GM23338 (cell line): Measurements from ENCODE around the gene TEX51. TPM values are rescaled to one million over a fixed set of nuclear protein-coding genes. Genes with fewer than 3 reads are reported as not detected.

Experiments
- ATAC-seq: fragments of 200-7000 bp; cut with Tn5 transposase; 3 replicates; pipeline ENCODE4 v1.9.1; 2020
- DNase-seq: peaks from one replicate; pipeline ENCODE4 v3.0.0-alpha.2; 2015; ENCODE audit warnings: low spot score
- H2AFZ ChIP-seq: fragments of 200-600 bp; sonication (generic); 2 replicates; pipeline ENCODE4 v1.8.0; 2016; ENCODE audit warnings: antibody characterized with exemption, mild to moderate bottlenecking, moderate library complexity
- H3F3A ChIP-seq: fragments of 200-600 bp; sonication (generic); replicated peaks from 2 replicates; pipeline ENCODE4 v1.8.0; 2017; ENCODE audit warnings: antibody characterized with exemption, mixed run types, low read depth
- H3K27ac ChIP-seq: fragments of 200-600 bp; sonication (generic); 2 replicates; pipeline ENCODE4 v1.6.1; 2016; ENCODE audit warnings: low read depth
- H3K27me3 ChIP-seq: fragments of 200-600 bp; sonication (generic); 2 replicates; pipeline ENCODE4 v1.8.0; 2016; ENCODE audit warnings: mild to moderate bottlenecking, mixed run types, moderate library complexity; ENCODE audit not compliant: insufficient read depth
- H3K36me3 ChIP-seq: fragments of 200-600 bp; sonication (generic); 2 replicates; pipeline ENCODE4 v1.8.0; 2016; ENCODE audit warnings: mild to moderate bottlenecking; ENCODE audit not compliant: insufficient read depth
- H3K4me1 ChIP-seq: fragments of 200-600 bp; sonication (generic); 2 replicates; pipeline ENCODE4 v1.8.0; 2016; ENCODE audit warnings: mild to moderate bottlenecking, moderate library complexity; ENCODE audit not compliant: insufficient read depth
- H3K4me2 ChIP-seq: fragments of 200-600 bp; sonication (generic); 2 replicates; pipeline ENCODE4 v1.7.1; 2017; ENCODE audit warnings: mixed run types
- H3K4me3 ChIP-seq: fragments of 200-600 bp; sonication (generic); 2 replicates; pipeline ENCODE4 v1.6.1; 2016; ENCODE audit warnings: mixed run types
- H3K79me2 ChIP-seq: fragments of 200-600 bp; sonication (generic); replicated peaks from 2 replicates; pipeline ENCODE4 v1.8.0; 2017; ENCODE audit warnings: mild to moderate bottlenecking; ENCODE audit not compliant: insufficient read depth
- H3K9me2 ChIP-seq: fragments of 200-600 bp; sonication (generic); 2 replicates; pipeline ENCODE4 v1.8.0; 2017; ENCODE audit not compliant: insufficient read depth
- H4K20me1 ChIP-seq: fragments of 200-600 bp; sonication (generic); replicated peaks from 2 replicates; pipeline ENCODE4 v1.8.0; 2017; ENCODE audit warnings: mild to moderate bottlenecking; ENCODE audit not compliant: insufficient read depth
- H3K27ac Mint-ChIP-seq: 2 replicates; pipeline ENCODE4 v1.8.0; 2020; ENCODE audit warnings: inconsistent platforms, mild to moderate bottlenecking, moderate library complexity, mixed read lengths
- H3K27me3 Mint-ChIP-seq: 3 replicates; pipeline ENCODE4 v1.8.0; 2022; ENCODE audit warnings: low read depth, mild to moderate bottlenecking, moderate library complexity, mixed read lengths, inconsistent platforms; ENCODE audit not compliant: insufficient read depth, poor library complexity
- H3K36me3 Mint-ChIP-seq: 3 replicates; pipeline ENCODE4 v1.8.0; 2021; ENCODE audit warnings: low read depth, mild to moderate bottlenecking, inconsistent platforms, moderate library complexity, mixed read lengths
- H3K4me1 Mint-ChIP-seq: 3 replicates; pipeline ENCODE4 v1.8.0; 2020; ENCODE audit warnings: mild to moderate bottlenecking, inconsistent platforms, mixed read lengths
- H3K4me3 Mint-ChIP-seq: 3 replicates; pipeline ENCODE4 v1.8.0; 2021; ENCODE audit warnings: moderate library complexity, mild to moderate bottlenecking, inconsistent platforms, mixed read lengths
- H3K9me3 Mint-ChIP-seq: 3 replicates; pipeline ENCODE4 v1.8.0; 2020; ENCODE audit warnings: moderate library complexity, mild to moderate bottlenecking, inconsistent platforms, mixed read lengths
- CTCF ChIP-seq, 2 experiments: fragments of 200-600 bp in 1 of 2; sonication (generic) in 1 of 2; conservative IDR thresholded peaks; 2 replicates each; pipeline versions ENCODE4 v1.5.1 to v1.6.1; 2016 to 2017; ENCODE audit warnings: antibody characterized with exemption in 2 of 2, low read depth in 2 of 2, mild to moderate bottlenecking in 2 of 2, moderate library complexity in 1 of 2
- ETS1 ChIP-seq: IDR thresholded peaks from 2 replicates; pipeline ENCODE4 v1.6.1; 2016; ENCODE audit warnings: antibody characterized with exemption
- EZH2 ChIP-seq: fragments of 200-600 bp; sonication (generic); IDR thresholded peaks from one replicate; pipeline ENCODE4 v1.8.0; 2017; ENCODE audit warnings: antibody characterized with exemption, mild to moderate bottlenecking, low read depth; ENCODE audit not compliant: unreplicated experiment
- EZH2phosphoT487 ChIP-seq: fragments of 200-600 bp; sonication (generic); IDR thresholded peaks from one replicate; pipeline ENCODE4 v1.8.1; 2018; ENCODE audit warnings: antibody characterized with exemption; ENCODE audit not compliant: unreplicated experiment
- JUNB ChIP-seq: IDR thresholded peaks from one replicate; pipeline ENCODE4 v1.6.1; 2016; ENCODE audit warnings: antibody characterized with exemption; ENCODE audit not compliant: unreplicated experiment
- NANOG ChIP-seq: IDR thresholded peaks from 2 replicates; pipeline ENCODE4 v1.6.1; 2016; ENCODE audit warnings: antibody characterized with exemption, borderline replicate concordance
- POLR2AphosphoS5 ChIP-seq: IDR thresholded peaks from 2 replicates; pipeline ENCODE4 v1.6.1; 2016; ENCODE audit warnings: antibody characterized with exemption, low read depth
- REST ChIP-seq: IDR thresholded peaks from one replicate; pipeline ENCODE4 v1.6.1; 2018; ENCODE audit warnings: antibody characterized with exemption; ENCODE audit not compliant: unreplicated experiment
- STAT1 ChIP-seq: IDR thresholded peaks from one replicate; pipeline ENCODE4 v1.6.1; 2016; ENCODE audit warnings: antibody characterized with exemption; ENCODE audit not compliant: unreplicated experiment
- polyA plus RNA-seq: library from polyadenylated mRNA; unstranded; fragments of >200 nt; fragmentation: Nextera tagmentation; extraction: Ambion mirVana; gene quantifications from 2 replicates; pipeline ENCODE4 v1.2.1, GENCODE V29; 2016
- total RNA-seq: library from RNA; depleted of rRNA; stranded (reverse); fragments of >200 nt; shearing (Covaris generic); gene quantifications from 2 replicates; pipeline ENCODE4 v1.2.3, GENCODE V29; 2014

The TEX51 gene
- total and polyA plus RNA-seq, 2 experiments from 2014 or later, result not detected

GRCh38 chr2:126905991-126906390 lies 7.3 kb downstream of the TEX51 start:
- H3K9me3 Mint-ChIP-seq, result peaks cover 26% of the 10 kb centered on the region
- Histone ChIP-seq H3K79me2 (no peaks in the 10 kb centered on the region), H3F3A (no peaks in the 10 kb centered on the region), H3K36me3 (no peaks in the 10 kb centered on the region), H3K4me3 (no peak overlapping the region), H3K27ac (no peak overlapping the region), H3K27me3 (no peaks in the 10 kb centered on the region), H2AFZ (no peak overlapping the region), H3K9me2 (no peaks in the 10 kb centered on the region; the same call in 1 of the 2 replicates), H3K4me2 (no peak overlapping the region), H3K4me1 (no peaks in the 10 kb centered on the region), H4K20me1 (no peaks in the 10 kb centered on the region)
- peaks cover 12% of the 10 kb centered on the region for H3K27me3 Mint-ChIP-seq
- no peak for DNase-seq
- TF ChIP-seq EZH2 (no peak), POLR2AphosphoS5 (no peak)
- no peak overlapping the region for H3K4me3 Mint-ChIP-seq
- peaks cover 7% of the 10 kb centered on the region; the same call in 2 of the 3 replicates for H3K36me3 Mint-ChIP-seq
- no peak for ATAC-seq
- H3K27ac Mint-ChIP-seq, result no peak overlapping the region
- 0 out of 3 replicates have a peak, but pooled peaks cover 3% of the 10 kb centered on the region for H3K4me1 Mint-ChIP-seq

GRCh38 chr2:126906781-126907180 lies 8.1 kb downstream of the TEX51 start:
- Mint-ChIP-seq H3K27ac (no peak overlapping the region), H3K27me3 (peaks cover 12% of the 10 kb centered on the region), H3K9me3 (peaks cover 26% of the 10 kb centered on the region), H3K4me1 (0 out of 3 replicates have a peak, but pooled peaks cover 3% of the 10 kb centered on the region), H3K4me3 (no peak overlapping the region), H3K36me3 (peaks cover 7% of the 10 kb centered on the region; the same call in 2 of the 3 replicates)
- Histone ChIP-seq H2AFZ (no peak overlapping the region), H3K4me3 (no peak overlapping the region), H3K27me3 (no peaks in the 10 kb centered on the region), H4K20me1 (no peaks in the 10 kb centered on the region), H3K4me1 (no peaks in the 10 kb centered on the region), H3K36me3 (no peaks in the 10 kb centered on the region), H3F3A (no peaks in the 10 kb centered on the region), H3K9me2 (no peaks in the 10 kb centered on the region; the same call in 1 of the 2 replicates), H3K79me2 (no peaks in the 10 kb centered on the region), H3K4me2 (no peak overlapping the region), H3K27ac (no peak overlapping the region)
- TF ChIP-seq JUNB (no peak), POLR2AphosphoS5 (no peak), NANOG (no peak), ETS1 (no peak)
- ATAC-seq (no peak), DNase-seq (no peak)

- H3K27me3 ChIP-seq, result no peaks in the 10 kb centered on the region
- no peak overlapping the region for H3K27ac ChIP-seq
- Mint-ChIP-seq H3K36me3 (peaks cover 7% of the 10 kb centered on the region; the same call in 2 of the 3 replicates), H3K27ac (no peak overlapping the region), H3K9me3 (peaks cover 23% of the 10 kb centered on the region), H3K4me1 (0 out of 3 replicates have a peak, but pooled peaks cover 3% of the 10 kb centered on the region), H3K4me3 (no peak overlapping the region), H3K27me3 (peaks cover 13% of the 10 kb centered on the region)
- no peak overlapping the region for H3K4me2 ChIP-seq
- no peaks in the 10 kb centered on the region for H3K4me1 ChIP-seq
- no peaks in the 10 kb centered on the region for H4K20me1 ChIP-seq
- no peak overlapping the region for H3K4me3 ChIP-seq
- DNase-seq, result no peak
- no peaks in the 10 kb centered on the region for H3K79me2 ChIP-seq
- no peaks in the 10 kb centered on the region; the same call in 1 of the 2 replicates for H3K9me2 ChIP-seq
- no peak for ATAC-seq
- H3K36me3 ChIP-seq, result no peaks in the 10 kb centered on the region
- H2AFZ ChIP-seq, result no peak overlapping the region; the same call in 1 of the 2 replicates
- H3F3A ChIP-seq, result no peaks in the 10 kb centered on the region
- TF ChIP-seq CTCF (conservative IDR thresholded peaks at IDR 0.05; ENCODE audit: low read depth in 2 of 2) (no peak), REST (no peak), EZH2phosphoT487 (no peak), STAT1 (no peak)
Observed at GRCh38 chr2:126907671-126908070, 9.0 kb downstream of the TEX51 start.
